NCI-H146 treated with DMSO at 0.1 percent for 48 hours (cell line): Measurements from ENCODE around the gene ADAMTS20.

ENCODE experiments used
- DNase-seq: peaks from one replicate; lab custom pipeline; 2025; ENCODE audit not compliant: unreplicated experiment; lab: John Stamatoyannopoulos, UW

ADAMTS20 gene

DNA sequence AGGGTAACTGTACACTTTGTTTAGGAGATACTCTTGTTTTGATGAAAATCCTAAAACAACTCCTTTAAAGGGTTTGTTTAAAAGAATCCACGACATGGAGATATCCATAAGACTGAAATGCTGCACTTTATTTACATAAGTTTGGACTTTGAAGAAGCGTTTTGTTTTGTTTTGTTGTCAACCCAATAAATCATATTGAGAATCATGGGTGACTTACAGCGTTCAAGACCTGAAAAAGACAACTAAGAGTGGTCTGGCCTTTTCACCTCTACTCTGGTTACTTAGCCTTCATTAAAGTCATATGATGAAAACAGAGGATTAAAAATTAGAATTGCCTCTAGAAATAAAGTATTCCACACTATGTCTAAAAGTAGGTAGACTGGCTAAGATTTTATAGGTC, 234.8 kb downstream of the ADAMTS20 start:
- DNase-seq, result no peak

- DNase-seq, result no peak
These were observed 235.5 kb downstream of the ADAMTS20 start for GRCh38 chr12:43316520-43316919.

- DNase-seq, result no peak
These were observed 236.0 kb downstream of the ADAMTS20 start for GRCh38 chr12:43315961-43316360.

- DNase-seq, result no peak
These were observed 239.0 kb downstream of the ADAMTS20 start for GRCh38 chr12:43312991-43313505.

GRCh38 chr12:43310596-43310995, 241.4 kb downstream of the ADAMTS20 start:
- DNase-seq, result no peak

DNA sequence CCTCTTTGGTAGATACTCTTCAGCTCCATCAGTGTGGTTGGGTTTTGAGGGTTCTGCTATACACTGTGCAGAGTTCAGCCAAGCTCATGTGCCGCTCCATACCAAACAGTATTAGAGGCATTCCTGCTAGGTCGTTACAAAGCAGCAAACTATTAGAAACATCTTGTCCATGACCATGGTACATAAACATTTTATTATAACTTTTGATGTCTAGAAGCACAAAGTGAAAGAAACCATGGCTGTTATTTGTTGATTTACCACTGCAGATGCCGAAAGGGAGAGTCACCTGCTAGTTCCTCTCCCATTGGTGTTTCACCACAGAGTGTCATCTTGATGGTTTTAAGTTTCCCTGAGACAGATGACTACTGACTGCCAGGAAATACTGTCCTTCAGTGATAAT, 242.0 kb downstream of the ADAMTS20 start:
- no peak for DNase-seq

DNA sequence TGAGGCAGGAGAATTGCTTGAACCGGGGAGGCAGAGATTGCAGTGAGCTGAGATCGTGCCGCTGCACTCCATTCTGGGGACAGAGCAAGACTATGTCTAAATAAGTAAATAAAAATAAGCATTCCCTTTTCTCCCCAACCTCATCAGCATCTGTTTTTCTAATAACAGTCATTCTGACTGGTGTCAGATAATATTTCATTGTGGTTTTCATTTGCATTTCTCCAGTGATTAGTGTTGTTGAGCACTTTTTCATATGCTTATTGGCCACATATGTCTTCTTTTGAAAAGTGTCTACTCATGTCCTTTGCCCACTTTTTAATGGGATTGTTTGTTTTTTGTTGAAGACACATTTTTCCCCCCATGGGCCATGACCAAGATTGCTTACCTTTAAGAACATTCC, 243.2 kb downstream of the ADAMTS20 start:
- no peak for DNase-seq

- no peak for DNase-seq
These were observed 244.9 kb downstream of the ADAMTS20 start for GRCh38 chr12:43307126-43307525.

GRCh38 chr12:43306066-43306465, 245.9 kb downstream of the ADAMTS20 start:
- DNase-seq, result no peak

DNA sequence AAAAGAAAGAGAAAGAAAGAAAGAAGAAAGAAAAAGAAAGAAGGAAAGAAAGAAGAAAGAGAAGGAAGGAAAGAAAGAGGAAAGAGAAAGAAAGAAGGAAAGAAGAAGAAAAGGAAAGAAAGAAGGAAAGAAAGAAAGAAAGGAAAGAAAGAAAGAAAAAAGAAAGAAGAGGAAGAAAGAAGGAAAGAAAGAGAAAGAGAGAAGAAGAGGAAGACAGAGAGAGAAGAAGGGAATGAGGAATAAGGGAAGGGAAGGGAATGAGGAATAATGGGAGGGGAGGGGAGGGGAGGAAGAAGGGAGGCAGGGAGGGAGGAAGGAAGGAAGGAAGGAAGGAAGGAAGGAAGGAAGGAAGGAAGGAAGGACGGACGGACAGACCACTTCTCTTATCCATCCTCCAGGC, 246.9 kb downstream of the ADAMTS20 start:
- no peak for DNase-seq
